NCI-H2107 (cell line): ENCODE results near the gene TWIST2.

Source experiments
- DNase-seq: peaks from one replicate; lab custom pipeline; 2025; lab: John Stamatoyannopoulos, UW

The TWIST2 gene

GRCh38 chr2:238905224-238905623, 57.3 kb downstream of the TWIST2 start:
- DNase-seq, result no peak

- no peak for DNase-seq
Observed at GRCh38 chr2:238905644-238906043, 57.8 kb downstream of the TWIST2 start.

GRCh38 chr2:238906254-238906935, 58.5 kb downstream of the TWIST2 start:
- no peak for DNase-seq

DNA sequence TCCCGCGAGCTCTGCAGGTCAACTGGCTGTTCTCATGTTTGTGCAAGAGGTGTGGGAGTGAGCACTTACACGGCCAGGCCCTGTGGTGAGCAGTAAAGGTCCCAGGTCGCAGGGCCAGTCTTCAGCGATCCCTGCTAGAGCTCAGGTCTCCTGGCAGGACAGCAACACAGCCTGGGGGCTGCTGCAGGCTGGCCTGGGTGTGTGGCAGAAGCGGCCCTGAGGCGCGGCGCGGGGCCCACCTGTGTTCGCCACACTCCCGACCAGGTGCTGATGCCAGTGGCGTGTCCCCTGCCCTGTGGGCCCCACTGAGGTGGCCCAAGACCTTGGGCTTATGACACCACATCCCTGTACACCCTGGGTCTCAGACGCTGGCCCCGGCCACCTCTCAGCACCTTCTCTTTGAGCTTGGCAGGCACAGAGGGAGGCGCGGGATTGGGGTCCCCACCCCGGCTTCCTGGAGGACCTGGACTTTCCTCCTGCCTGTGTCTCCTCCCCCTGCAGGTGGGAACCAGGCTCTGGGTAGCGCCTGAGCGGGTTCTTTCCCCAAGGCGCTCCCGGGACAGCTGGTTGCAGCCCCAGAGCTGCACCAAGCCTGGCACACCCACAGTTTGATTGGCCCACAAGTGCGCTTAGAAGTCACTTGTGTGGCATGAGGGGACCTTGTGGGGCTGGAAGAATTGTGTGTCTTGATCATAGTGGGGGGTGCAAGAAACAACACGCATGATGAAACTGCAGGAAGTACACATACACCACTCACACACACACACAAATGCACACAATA, 59.2 kb downstream of the TWIST2 start:
- DNase-seq, result no peak

- DNase-seq, result no peak
Observed at GRCh38 chr2:238907717-238908173, 59.9 kb downstream of the TWIST2 start.

DNA sequence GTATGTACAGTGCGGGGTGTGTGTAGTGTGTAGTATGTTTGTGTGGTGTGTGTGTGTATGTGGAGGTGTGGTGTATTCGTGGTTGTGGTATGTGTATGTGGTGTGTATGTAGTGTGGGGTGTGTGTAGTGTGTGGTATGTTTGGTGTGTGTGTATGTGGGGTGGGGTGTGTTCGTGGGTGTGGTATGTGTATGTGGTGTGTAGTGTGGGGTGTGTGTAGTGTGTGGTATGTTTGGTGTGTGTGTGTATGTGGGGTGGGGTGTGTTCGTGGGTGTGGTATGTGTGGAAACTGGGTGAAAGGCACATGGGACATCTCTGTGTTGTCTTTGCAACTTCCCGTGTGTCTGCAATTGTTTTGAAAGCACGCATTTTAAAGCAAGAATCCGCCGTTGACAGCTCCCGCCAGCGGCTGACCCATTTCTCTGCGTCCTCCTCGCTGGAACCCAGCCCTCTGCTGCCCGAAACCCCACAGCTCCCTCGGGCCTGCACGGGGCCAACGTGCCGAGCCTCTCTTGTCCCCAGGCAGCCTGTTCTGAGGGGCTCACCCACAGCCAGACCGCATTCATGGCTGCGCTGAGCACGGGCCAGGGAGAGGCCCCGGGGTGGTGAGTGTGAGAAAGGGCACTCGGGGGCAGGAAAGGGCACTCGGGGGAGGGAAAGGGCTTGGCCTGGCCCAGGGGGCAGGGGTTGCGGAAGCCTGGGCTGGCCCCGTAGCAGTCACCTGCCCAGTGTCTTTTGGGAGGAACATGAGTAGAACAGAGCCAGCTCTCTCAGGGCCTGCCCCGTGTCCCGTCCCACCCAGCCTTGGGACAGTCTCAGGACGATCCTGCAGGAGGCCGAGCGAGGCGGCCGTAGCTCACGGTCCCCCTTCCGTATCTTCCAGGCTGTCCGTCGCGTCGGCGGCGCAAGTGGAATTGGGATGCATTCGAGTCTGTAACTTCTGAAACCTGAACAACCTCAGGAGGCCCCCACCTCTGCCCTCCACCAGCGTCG, 61.4 kb downstream of the TWIST2 start:
- DNase-seq, result no peak

DNA sequence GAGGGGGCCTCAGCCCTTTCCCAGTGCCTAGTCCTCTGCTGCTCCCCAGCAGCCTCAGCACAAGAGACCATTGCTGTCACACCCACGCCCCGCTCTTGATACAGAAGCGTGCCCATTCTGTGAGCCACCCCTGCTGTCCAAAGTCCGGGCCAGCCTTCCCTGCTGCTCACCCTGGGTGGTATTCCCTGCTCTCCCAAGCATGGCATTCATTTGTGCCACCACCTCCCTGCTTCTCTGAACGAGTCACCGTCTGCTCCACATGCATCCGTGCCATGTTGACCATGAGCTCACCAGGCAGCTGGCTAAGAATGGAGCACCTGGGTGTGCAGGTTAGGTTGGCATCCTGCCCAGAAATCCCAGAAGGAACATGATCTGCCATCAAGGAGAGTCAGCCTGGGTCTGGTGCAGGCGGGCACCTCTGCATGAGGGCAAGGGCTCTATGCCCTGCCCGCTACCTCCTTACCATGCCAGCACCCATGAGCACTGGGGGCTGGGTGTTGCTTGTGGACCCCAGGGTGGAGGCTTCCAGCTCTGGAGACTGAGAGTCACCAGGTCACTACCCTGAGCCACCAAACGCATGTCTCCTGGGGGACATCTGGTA, 63.0 kb downstream of the TWIST2 start:
- DNase-seq, result peak; percentile 70

- DNase-seq, result no peak
Observed at GRCh38 chr2:238911376-238912227, 63.7 kb downstream of the TWIST2 start.

DNA sequence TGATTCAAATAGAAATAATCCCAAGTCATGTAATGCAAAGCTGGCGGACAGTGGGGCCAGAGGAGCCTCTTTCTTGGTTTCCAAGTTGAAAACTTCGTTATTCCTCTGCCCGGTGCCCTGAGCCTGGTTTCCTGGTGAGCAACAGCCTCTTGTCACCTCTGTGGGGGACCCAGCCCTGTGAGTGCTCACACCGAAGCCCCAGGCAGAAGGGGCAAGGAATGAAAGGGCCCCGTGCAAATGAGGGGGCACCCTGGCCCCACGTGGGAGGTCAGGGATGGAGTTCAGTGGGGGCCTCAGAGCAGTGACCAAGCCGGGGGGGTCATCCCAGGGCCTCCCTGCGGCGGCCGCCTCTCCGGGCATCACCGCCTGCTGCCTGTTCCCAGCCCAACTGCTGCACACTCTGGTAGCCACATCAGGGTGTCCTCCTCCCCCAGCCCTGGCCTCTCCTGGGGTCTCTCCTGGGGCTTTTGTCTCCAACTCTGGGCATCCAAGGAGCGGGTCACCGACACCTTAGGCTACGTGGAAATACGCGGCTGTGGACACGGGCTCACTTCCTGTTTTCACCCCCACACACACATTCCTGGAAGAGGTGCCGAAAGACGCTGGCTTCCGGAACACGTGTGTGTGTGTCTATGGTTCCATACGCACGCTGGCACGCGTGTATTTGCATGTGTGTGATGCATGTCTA, 64.5 kb downstream of the TWIST2 start:
- DNase-seq, result no peak

- no peak for DNase-seq
Observed at GRCh38 chr2:238912916-238913875, 65.3 kb downstream of the TWIST2 start.

DNA sequence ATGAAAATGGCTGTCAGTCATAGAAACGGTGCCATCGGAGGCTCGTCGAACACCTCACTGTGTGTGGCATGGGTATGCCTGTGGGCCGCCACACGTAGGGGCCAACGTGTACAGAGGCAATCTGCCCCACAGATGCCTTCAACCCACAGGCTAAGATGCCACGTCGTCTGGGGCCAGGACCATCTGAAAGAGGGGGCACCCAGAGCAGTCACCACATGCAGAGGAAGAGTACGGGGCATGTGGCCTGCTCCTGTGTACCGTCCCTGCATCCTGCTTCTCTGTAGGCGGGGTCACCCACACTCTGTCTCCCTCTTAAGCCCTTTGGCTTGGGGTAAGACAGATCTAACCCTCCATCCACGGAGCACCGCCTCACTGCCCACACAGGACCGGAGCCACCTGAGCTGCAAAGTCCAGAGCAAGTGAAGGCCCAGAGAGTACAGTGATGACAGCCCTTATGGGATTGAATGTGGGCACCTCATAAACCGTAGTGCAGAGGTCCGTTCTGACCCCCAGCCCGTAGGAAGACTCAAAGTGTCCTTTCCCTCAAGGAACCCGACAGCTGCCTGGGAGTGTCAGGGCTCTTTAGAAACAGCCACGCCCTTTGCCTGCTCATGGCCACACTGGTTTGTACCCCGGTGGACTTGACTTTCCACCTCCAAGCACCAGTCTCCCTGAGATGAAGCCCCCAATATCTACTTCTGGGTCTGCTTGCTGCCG, 66.2 kb downstream of the TWIST2 start:
- no peak for DNase-seq

- no peak for DNase-seq
Observed at GRCh38 chr2:238914648-238915015, 66.7 kb downstream of the TWIST2 start.

DNA sequence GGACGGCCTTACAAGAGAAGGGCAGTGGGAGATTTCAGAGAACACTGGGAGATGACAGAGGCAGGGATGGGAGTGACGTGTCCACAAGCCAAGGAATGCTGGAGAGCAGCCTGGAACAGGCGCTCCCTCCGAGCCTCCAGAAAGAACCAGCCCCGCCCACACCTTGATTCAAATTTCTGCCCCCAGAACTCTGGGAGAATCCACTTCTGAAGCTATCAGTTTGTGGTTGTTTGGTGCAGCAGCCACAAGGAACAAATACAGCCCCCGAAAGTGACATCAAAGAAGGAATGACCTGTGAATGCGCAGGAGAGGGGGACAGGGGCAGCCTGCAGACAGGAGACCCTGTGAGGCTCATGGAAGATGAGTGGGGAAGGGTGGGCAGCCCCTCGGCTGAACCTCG, 67.3 kb downstream of the TWIST2 start:
- DNase-seq, result no peak

DNA sequence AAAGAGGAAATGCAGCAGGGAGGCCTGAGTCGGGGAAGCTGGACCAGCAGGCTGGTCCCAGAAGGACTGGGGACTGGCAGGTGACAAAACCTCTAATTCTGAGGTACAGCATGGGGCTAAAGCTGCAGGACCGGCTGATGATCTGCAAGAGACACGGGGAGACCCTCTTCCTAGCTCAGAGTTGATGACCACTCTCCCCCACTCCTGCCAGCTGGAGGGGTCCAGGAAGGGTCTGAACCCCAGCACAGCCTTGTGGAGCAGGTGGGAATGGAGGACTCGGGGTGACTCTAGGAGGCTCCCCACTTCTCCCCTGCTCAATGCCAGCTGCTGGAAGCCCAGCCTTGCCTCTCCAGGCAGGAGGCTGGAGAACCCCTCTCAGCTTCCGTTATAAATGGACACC, 67.7 kb downstream of the TWIST2 start:
- no peak for DNase-seq

DNA sequence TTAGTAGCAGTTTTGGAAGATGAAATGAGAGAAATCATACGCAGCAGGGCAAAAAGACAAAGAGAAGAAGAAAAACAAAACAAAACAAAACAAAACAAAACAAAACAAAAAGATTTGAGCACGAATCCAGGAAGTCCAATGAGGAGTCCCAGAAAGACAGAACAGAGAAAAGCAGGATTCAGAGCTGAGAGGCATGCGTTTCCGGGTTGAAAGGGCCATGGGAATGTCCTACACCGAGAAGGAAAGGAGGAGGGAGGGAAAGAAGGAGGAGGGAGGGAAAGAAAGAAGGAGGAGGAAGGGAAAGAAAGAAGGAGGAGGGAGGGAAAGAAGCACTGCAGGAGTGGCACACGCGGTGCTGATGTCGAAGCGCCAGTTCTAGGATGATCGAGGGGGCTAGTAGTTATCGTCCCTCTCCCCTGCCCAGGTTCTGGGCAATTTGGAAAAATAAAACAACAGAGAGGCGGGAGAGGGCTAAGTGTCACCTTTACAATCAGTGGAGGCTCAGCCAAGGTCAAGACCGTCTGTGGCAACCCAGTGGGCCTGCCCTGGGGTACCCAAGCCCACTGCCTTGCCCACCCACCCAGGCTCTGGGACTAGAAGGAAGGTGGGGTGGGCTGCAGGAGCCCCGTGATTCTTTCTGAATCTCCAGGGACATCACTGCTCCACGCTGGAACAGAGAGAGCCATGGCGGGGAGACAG, 68.4 kb downstream of the TWIST2 start:
- no peak for DNase-seq

GRCh38 chr2:238916875-238917590, 69.1 kb downstream of the TWIST2 start:
- no peak for DNase-seq

DNA sequence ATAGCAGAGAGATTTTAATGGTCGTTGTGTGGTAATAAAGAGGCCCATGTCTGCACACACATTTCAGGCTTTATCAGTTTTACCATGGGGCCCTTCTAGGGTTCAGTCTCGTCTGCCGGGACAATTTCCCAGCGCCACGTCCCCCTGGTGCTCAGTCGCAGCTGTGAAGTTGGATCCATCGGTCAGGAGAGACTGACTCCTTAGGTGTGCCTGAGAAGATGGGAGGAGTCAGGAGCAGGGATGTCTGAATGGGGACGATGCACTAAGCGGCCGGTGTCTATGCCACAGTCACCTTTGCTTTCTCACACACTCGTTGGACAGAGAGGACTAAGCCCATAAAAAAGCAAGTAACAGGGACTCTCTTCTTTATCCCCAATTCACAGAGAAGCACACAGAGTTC, 71.4 kb downstream of the TWIST2 start:
- no peak for DNase-seq
